Stomach (tissue), 9 donors: ENCODE measurements around the gene TMEM158. TPM values are rescaled to one million over a fixed set of nuclear protein-coding genes. Genes with fewer than 3 reads are reported as not detected.
A peak's percentile ranks its signal among the peaks of the same experiment; 100 is the strongest.

Source experiments
- DNase-seq, 2 donors: peaks; one replicate each; pipeline versions ENCODE4 v3.0.0 to v3.0.0-alpha.2; 2013 to 2019
- H3K27ac ChIP-seq, 5 donors: fragments of 200-600 bp in 4 of 5; sonication (generic) in 4 of 5; one replicate each; pipeline ENCODE4 v1.5.1; 2013 to 2019; ENCODE audit warnings: mild to moderate bottlenecking in 1 of 5, moderate library complexity in 1 of 5
- H3K27me3 ChIP-seq, 3 donors: fragments of 200-600 bp; sonication (generic); one replicate each; pipeline ENCODE4 v1.5.1; 2017 to 2019; ENCODE audit warnings: mixed run types in 1 of 3
- H3K36me3 ChIP-seq, 4 donors: fragments of 200-600 bp; sonication (generic); 1 replicate in 3 of 4; 2 replicates in 1 of 4; pipeline ENCODE4 v1.5.1; 2016 to 2019
- H3K4me1 ChIP-seq, 4 donors: fragments of 200-600 bp; sonication (generic); one replicate each; pipeline ENCODE4 v1.5.1; 2016 to 2019
- H3K4me3 ChIP-seq, 4 donors: fragments of 200-600 bp; sonication (generic) in 3 of 4; one replicate each; pipeline ENCODE4 v1.5.1; 2016 to 2019; ENCODE audit warnings: mild to moderate bottlenecking in 1 of 4
- H3K9me3 ChIP-seq, 4 donors: fragments of 200-600 bp; sonication (generic); one replicate each; pipeline ENCODE4 v1.5.1; 2016 to 2019
- CTCF ChIP-seq, 7 experiments: fragments of 450-650 bp in 4 of 7; fragments of 200-600 bp in 3 of 7; sonication (generic) in 3 of 7; IDR thresholded peaks; one replicate each; pipeline ENCODE4 v1.5.1; 2016 to 2019; ENCODE audit warnings: antibody characterized with exemption in 7 of 7, control low read depth in 2 of 7, mild to moderate bottlenecking in 1 of 7
- EP300 ChIP-seq: sonication (generic); formaldehyde crosslinking; IDR thresholded peaks from one replicate; pipeline ENCODE4 v1.6.1; 2017; ENCODE audit warnings: antibody characterized with exemption
- POLR2A ChIP-seq, 4 donors: fragments of 450-650 bp; IDR thresholded peaks; one replicate each; pipeline ENCODE4 v1.6.1; 2016; ENCODE audit warnings: antibody characterized with exemption in 4 of 4, control low read depth in 2 of 4, mild to moderate bottlenecking in 1 of 4, moderate library complexity in 1 of 4
- POLR2AphosphoS5 ChIP-seq, 3 donors: sonication (generic); formaldehyde crosslinking; IDR thresholded peaks; one replicate each; pipeline ENCODE4 v1.6.1; 2016; ENCODE audit warnings: antibody characterized with exemption in 3 of 3
- WGBS, 5 donors: extraction: QIAGEN DNeasy Blood & Tissue Kit in 3 of 5; methylation state at CpG; one replicate each; pipeline versions ENCODE4 v1.1.5 to v1.1.7; 2013 to 2018; 5-methylcytosine and 5-hydroxymethylcytosine counted together
- intact Hi-C: fragments of 100-400 bp; cut with DNase I; formaldehyde crosslinking; loops from one replicate; pipeline ENCODE4 v1.15.1; 2023; ENCODE audit warnings: low total_unique reads
- polyA plus RNA-seq, 3 donors: library from polyadenylated mRNA; stranded (reverse); fragments of 200-250 nt; gene quantifications; one replicate each; pipeline ENCODE4 v1.2.3, GENCODE V29; 2013
- total RNA-seq, 5 donors: library from RNA; depleted of rRNA; stranded (reverse); fragments of >200 nt; gene quantifications; one replicate each; pipeline versions ENCODE4 v1.1.0 to v1.2.3, GENCODE V29; 2014 to 2016
- donor health status: healthy with polysubstance abuse.
- donor health status: Bipolar disorder and iron deficiency.
- donor health status: healthy.

Gene TMEM158
- total and polyA plus RNA-seq, 8 donors = 0.46 to 5.5 (median 2.0) TPM; not detected in 2

GRCh38 chr3:45191424-45191823 lies 34.7 kb downstream of the TMEM158 start:
- no peak for TF ChIP-seq POLR2AphosphoS5 (IDR thresholded peaks at IDR 0.05)
- TF ChIP-seq POLR2A (IDR thresholded peaks at IDR 0.05) = no peak
- no peak for TF ChIP-seq EP300
- no peak for TF ChIP-seq CTCF (IDR thresholded peaks at IDR 0.05)
- intact Hi-C loops = no loop called here

GRCh38 chr3:45188719-45189659 lies 37.1 kb downstream of the TMEM158 start:
- Histone ChIP-seq H3K27me3 (no peaks in the 10 kb centered on the region), H3K4me3 (no peak overlapping the region), H3K27ac (no peak overlapping the region), H3K9me3 (no peaks in the 10 kb centered on the region), H3K4me1 (peaks cover 8 to 16% (median 11%) of the 10 kb centered on the region in 4 donors), H3K36me3 (no peaks in the 10 kb centered on the region)
- DNase-seq = peak in 1 of 2 donors; percentile 73
- intact Hi-C loops = no loop called here
- 71 to 91% (median 87%) methylated on average over 8 of the region's 8 CpGs for WGBS, 5 donors
- no peak for TF ChIP-seq EP300
- TF ChIP-seq CTCF (IDR thresholded peaks at IDR 0.05) = no peak
- no peak for TF ChIP-seq POLR2AphosphoS5 (IDR thresholded peaks at IDR 0.05)
- no peak for TF ChIP-seq POLR2A (IDR thresholded peaks at IDR 0.05)

More at GRCh38 chr3:45191424-45191823, 34.7 kb downstream of the TMEM158 start:
- WGBS, 5 donors = 79 to 88% (median 86%) methylated on average over 4 of the region's 4 CpGs
- H3K36me3 ChIP-seq = no peaks in the 10 kb centered on the region
- no peaks in the 10 kb centered on the region for H3K9me3 ChIP-seq
- H3K27me3 ChIP-seq = no peaks in the 10 kb centered on the region
- DNase-seq = no peak
- H3K27ac ChIP-seq = peak overlapping the region in 3 of 5 donors; percentile 2 to 54 (median 38)
- H3K4me3 ChIP-seq = no peak overlapping the region
- H3K4me1 ChIP-seq = peaks cover 8 to 14% (median 11%) of the 10 kb centered on the region in 4 donors

- intact Hi-C loops = no loop called here
- WGBS, 5 donors = 52 to 82% (median 61%) methylated on average over 3 of the region's 3 CpGs
- H3K27me3 ChIP-seq = no peaks in the 10 kb centered on the region
- peaks cover 6 to 29% (median 20%) of the 10 kb centered on the region in 4 donors for H3K4me1 ChIP-seq
- no peak for DNase-seq
- H3K36me3 ChIP-seq = no peaks in the 10 kb centered on the region
- H3K9me3 ChIP-seq = no peaks in the 10 kb centered on the region
- no peak overlapping the region for H3K4me3 ChIP-seq
- H3K27ac ChIP-seq = no peak overlapping the region
- TF ChIP-seq POLR2AphosphoS5 (IDR thresholded peaks at IDR 0.05) (no peak), POLR2A (IDR thresholded peaks at IDR 0.05) (no peak), EP300 (no peak), CTCF (IDR thresholded peaks at IDR 0.05) (no peak)
Measured at GRCh38 chr3:45187694-45188141, 38.4 kb downstream of the TMEM158 start.

- no peaks in the 10 kb centered on the region for H3K9me3 ChIP-seq
- H3K36me3 ChIP-seq = no peaks in the 10 kb centered on the region
- intact Hi-C loops = no loop called here
Measured at GRCh38 chr3:45186871-45187270, 39.2 kb downstream of the TMEM158 start.

More at GRCh38 chr3:45186871-45187270, 39.2 kb downstream of the TMEM158 start:
- no peak overlapping the region for H3K27ac ChIP-seq
- peaks cover 0 to 28% (median 25%) of the 10 kb centered on the region in 4 donors for H3K4me1 ChIP-seq
- TF ChIP-seq EP300 (no peak), POLR2A (IDR thresholded peaks at IDR 0.05) (no peak), POLR2AphosphoS5 (IDR thresholded peaks at IDR 0.05) (no peak), CTCF (IDR thresholded peaks at IDR 0.05) (no peak)
- H3K27me3 ChIP-seq = no peaks in the 10 kb centered on the region
- no peak overlapping the region for H3K4me3 ChIP-seq
- WGBS, 5 donors = 92 to 99% (median 96%) methylated on average over 5 to 6 of the region's 6 CpGs
- no peak for DNase-seq
